ENCODE data around the gene NEK7. TPM values are rescaled to one million over a fixed set of nuclear protein-coding genes. Genes with fewer than 3 reads are reported as not detected.
A peak's percentile ranks its signal among the peaks of the same experiment; 100 is the strongest.

NEK7 gene
- total RNA-seq, 2 donors from 2014 or later, result 24.2 to 26.8 TPM

DNA sequence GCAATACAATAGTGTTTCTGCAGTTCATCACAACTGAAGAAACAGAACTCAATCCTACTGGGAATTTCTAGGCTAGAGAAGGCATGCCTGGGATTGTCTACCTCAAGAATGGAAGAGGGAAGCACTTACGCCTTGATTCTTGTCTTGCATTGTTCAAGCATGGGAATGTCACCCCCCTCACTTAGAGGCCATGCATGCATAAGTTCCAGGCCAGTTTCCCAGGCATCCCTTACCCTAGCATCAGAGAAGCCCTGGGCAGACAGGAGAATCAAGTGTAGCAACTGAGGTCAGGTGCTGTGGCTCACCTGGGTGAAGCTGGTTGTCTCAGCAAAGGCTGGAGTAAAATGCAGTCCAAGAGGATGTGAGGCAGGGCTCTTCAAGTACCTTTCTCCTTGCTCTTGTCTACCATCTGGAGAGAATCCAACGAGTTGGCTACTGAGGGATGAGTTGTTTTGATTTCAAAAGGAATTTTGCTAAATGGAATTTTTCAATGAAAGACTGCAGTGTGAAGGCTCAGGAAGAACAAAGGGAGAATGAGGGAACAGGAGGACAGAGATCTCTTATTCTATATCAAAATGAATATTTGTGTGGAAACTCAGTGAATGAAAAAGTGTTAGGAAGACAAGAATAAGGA lies 174.3 kb downstream of the NEK7 start:
- no peaks in the 10 kb centered on the region for H3K4me1 Mint-ChIP-seq
- H3K27me3 Mint-ChIP-seq (ENCODE audit: insufficient read depth), result peaks cover 2% of the 10 kb centered on the region
- H3K9me3 Mint-ChIP-seq, result no peaks in the 10 kb centered on the region
- H3K27ac Mint-ChIP-seq, result no peak overlapping the region
- no peak overlapping the region for H3K4me3 ChIP-seq (ENCODE audit: low read length)
- H3K9ac ChIP-seq (ENCODE audit: extremely low read depth, low read length, poor library complexity, severe bottlenecking), result no peak overlapping the region
- no peaks in the 10 kb centered on the region for H3K9me3 ChIP-seq (ENCODE audit: control insufficient read depth, low read length)
- H3K36me3 ChIP-seq (ENCODE audit: control insufficient read depth, insufficient read depth, low read length), result no peaks in the 10 kb centered on the region
- H3K4me1 ChIP-seq (ENCODE audit: control insufficient read depth, insufficient read depth, low read length), result no peaks in the 10 kb centered on the region
- WGBS, 2 experiments (ENCODE audit: insufficient coverage in 1 of 2, insufficient read length in 1 of 2), result 69 to 88% methylated on average over 2 of the region's 2 CpGs
- H3K27ac ChIP-seq (ENCODE audit: low read depth, low read length), result no peak overlapping the region
- no peak overlapping the region for H3K4me3 Mint-ChIP-seq
- DNase-seq, result peak; percentile 53
- no peak for TF ChIP-seq CTCF (conservative IDR thresholded peaks at IDR 0.05)
- no peaks in the 10 kb centered on the region for H3K36me3 Mint-ChIP-seq (ENCODE audit: low read depth)
- H3K27me3 ChIP-seq (ENCODE audit: control insufficient read depth, insufficient read depth, low read length, poor library complexity, severe bottlenecking), result no peaks in the 10 kb centered on the region

DNA sequence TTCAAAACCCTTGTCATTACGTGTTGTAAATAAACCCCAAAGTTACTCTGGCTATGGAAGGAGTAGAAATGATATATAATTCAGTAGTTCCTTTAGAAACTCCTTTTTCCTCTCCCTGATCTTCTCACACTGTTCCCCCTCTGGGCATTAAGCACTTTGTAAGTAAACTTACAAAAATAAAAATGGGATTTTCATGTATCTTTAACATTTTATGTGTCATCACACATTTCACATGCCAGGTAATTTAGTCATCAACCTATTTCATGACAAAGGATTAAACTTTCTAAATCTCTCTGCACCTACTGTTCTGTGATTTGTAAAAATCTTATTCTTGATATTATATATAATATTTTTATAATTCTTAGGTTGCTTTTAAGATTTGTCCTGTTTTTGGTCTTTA lies 176.9 kb downstream of the NEK7 start:
- no peaks in the 10 kb centered on the region for H3K4me1 ChIP-seq (ENCODE audit: control insufficient read depth, insufficient read depth, low read length)
- H3K27ac ChIP-seq (ENCODE audit: low read depth, low read length), result no peak overlapping the region
- no peak for TF ChIP-seq CTCF (conservative IDR thresholded peaks at IDR 0.05)
- H3K27me3 ChIP-seq (ENCODE audit: control insufficient read depth, insufficient read depth, low read length, poor library complexity, severe bottlenecking), result no peaks in the 10 kb centered on the region
- H3K4me3 Mint-ChIP-seq, result no peak overlapping the region
- H3K4me3 ChIP-seq (ENCODE audit: low read length), result no peak overlapping the region
- DNase-seq, result no peak
- H3K36me3 ChIP-seq (ENCODE audit: control insufficient read depth, insufficient read depth, low read length), result no peaks in the 10 kb centered on the region
- peaks cover 2% of the 10 kb centered on the region for H3K27me3 Mint-ChIP-seq (ENCODE audit: insufficient read depth)
- H3K9me3 ChIP-seq (ENCODE audit: control insufficient read depth, low read length), result no peaks in the 10 kb centered on the region
- H3K4me1 Mint-ChIP-seq, result no peaks in the 10 kb centered on the region
- no peak overlapping the region for H3K9ac ChIP-seq (ENCODE audit: extremely low read depth, low read length, poor library complexity, severe bottlenecking)
- 100% methylated on average over 1 of the region's 1 CpG; no CpG with 5 or more reads in 1 of the 2 experiments for WGBS, 2 experiments (ENCODE audit: insufficient coverage in 1 of 2, insufficient read length in 1 of 2)
- no peaks in the 10 kb centered on the region for H3K36me3 Mint-ChIP-seq (ENCODE audit: low read depth)
- no peak overlapping the region for H3K27ac Mint-ChIP-seq
- H3K9me3 Mint-ChIP-seq, result no peaks in the 10 kb centered on the region

DNA sequence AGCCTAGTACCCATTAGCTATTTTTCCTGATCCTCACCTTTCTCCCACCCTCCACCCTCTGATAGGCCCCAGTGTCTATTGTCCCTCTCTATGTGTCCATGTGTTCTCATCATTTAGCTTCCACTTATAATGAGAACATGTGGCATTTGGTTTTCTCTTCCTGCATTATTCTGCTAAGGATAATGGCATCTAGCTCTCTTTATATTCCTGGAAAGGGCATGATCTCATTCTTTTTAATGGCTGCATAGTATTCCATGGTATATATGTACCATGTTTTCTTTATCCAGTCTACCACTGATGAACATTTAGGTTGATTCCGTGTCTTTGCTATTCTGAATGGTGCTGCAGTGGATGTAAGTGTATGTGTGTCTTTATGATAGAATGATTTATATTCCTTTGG lies 178.9 kb downstream of the NEK7 start:
- Mint-ChIP-seq H3K4me3 (no peak overlapping the region), H3K27me3 (ENCODE audit: insufficient read depth) (peaks cover 2% of the 10 kb centered on the region), H3K9me3 (no peaks in the 10 kb centered on the region), H3K27ac (no peak overlapping the region), H3K36me3 (ENCODE audit: low read depth) (no peaks in the 10 kb centered on the region), H3K4me1 (no peaks in the 10 kb centered on the region)
- Histone ChIP-seq H3K27me3 (ENCODE audit: control insufficient read depth, insufficient read depth, low read length, poor library complexity, severe bottlenecking) (no peaks in the 10 kb centered on the region), H3K4me1 (ENCODE audit: control insufficient read depth, insufficient read depth, low read length) (no peaks in the 10 kb centered on the region), H3K27ac (ENCODE audit: low read depth, low read length) (no peak overlapping the region), H3K36me3 (ENCODE audit: control insufficient read depth, insufficient read depth, low read length) (no peaks in the 10 kb centered on the region), H3K9me3 (ENCODE audit: control insufficient read depth, low read length) (no peaks in the 10 kb centered on the region), H3K9ac (ENCODE audit: extremely low read depth, low read length, poor library complexity, severe bottlenecking) (no peak overlapping the region), H3K4me3 (ENCODE audit: low read length) (no peak overlapping the region)
- WGBS, 2 experiments (ENCODE audit: insufficient coverage in 1 of 2, insufficient read length in 1 of 2), result 92% methylated on average over 1 of the region's 1 CpG; no CpG with 5 or more reads in 1 of the 2 experiments
- TF ChIP-seq CTCF (conservative IDR thresholded peaks at IDR 0.05), result no peak
- no peak for DNase-seq

All from endodermal cell (in vitro differentiated cells).